SJSA1 (cell line): ENCODE measurements around the gene MRGPRX3. TPM values are rescaled to one million over a fixed set of nuclear protein-coding genes. Genes with fewer than 3 reads are reported as not detected.

Source experiments
- total RNA-seq: library from RNA; depleted of rRNA; stranded (reverse); fragments of >200 nt; shearing (Covaris generic); gene quantifications from 2 replicates; pipeline ENCODE4 v1.2.3, GENCODE V29; 2014; rRNA removed

The MRGPRX3 gene
- total RNA-seq, 1 experiment from 2014 or later, result not detected

Other genes with a start within 250 kb of the MRGPRX3 start
- 13.3 and 18.3 TPM in 2 replicates for gene SERGEF, start 119.5 kb upstream of the MRGPRX3 start, total RNA-seq
- 0.03 TPM in 1 of 2 replicates, not detected in the other for gene TPH1, start 86.3 kb upstream of the MRGPRX3 start, total RNA-seq
- 47.7 and 50.9 TPM in 2 replicates for gene SAAL1, start 26.5 kb upstream of the MRGPRX3 start, total RNA-seq
- not detected in 2 replicates for gene MRGPRX4, start 40.3 kb downstream of the MRGPRX3 start, total RNA-seq
- not detected in 2 replicates for gene SAA4, start 104.2 kb downstream of the MRGPRX3 start, total RNA-seq
- not detected in 2 replicates for gene SAA2, start 116.1 kb downstream of the MRGPRX3 start, total RNA-seq
- not detected in 2 replicates for gene SAA1, start 133.7 kb downstream of the MRGPRX3 start, total RNA-seq
- 58.2 and 67.5 TPM in 2 replicates for gene HPS5, start 189.6 kb downstream of the MRGPRX3 start, total RNA-seq
- gene GTF2H1, start 190.0 kb downstream of the MRGPRX3 start, total RNA-seq, result 93.8 and 121 TPM in 2 replicates